Transverse colon (tissue), 4 donors: ENCODE measurements around the gene MB. TPM values are rescaled to one million over a fixed set of nuclear protein-coding genes. Genes with fewer than 3 reads are reported as not detected.

Experiments used
- DNase-seq: peaks from one replicate; pipeline ENCODE4 v3.0.0-alpha.2; 2019
- H3K27ac ChIP-seq, 4 donors: fragments of 200-600 bp; sonication (generic); 2 replicates each; pipeline ENCODE4 v1.5.1; 2016 to 2018; ENCODE audit warnings: inconsistent platforms in 4 of 4
- H3K27me3 ChIP-seq: fragments of 200-600 bp; sonication (generic); 2 replicates; pipeline ENCODE4 v1.5.1; 2017; ENCODE audit warnings: inconsistent platforms
- H3K36me3 ChIP-seq, 4 donors: fragments of 200-600 bp; sonication (generic); 2 replicates each; pipeline ENCODE4 v1.5.1; 2017 to 2019; ENCODE audit warnings: inconsistent platforms in 4 of 4
- H3K4me1 ChIP-seq, 4 donors: fragments of 200-600 bp; sonication (generic); 2 replicates each; pipeline ENCODE4 v1.5.1; 2017 to 2020; ENCODE audit warnings: inconsistent platforms in 4 of 4
- H3K4me3 ChIP-seq, 4 donors: fragments of 200-600 bp; sonication (generic); 1 replicate in 1 of 4; 2 replicates in 3 of 4; pipeline versions ENCODE4 v1.5.1 to v1.6.1; 2017 to 2019; ENCODE audit warnings: inconsistent platforms in 4 of 4
- H3K9me3 ChIP-seq, 2 donors: fragments of 200-600 bp; sonication (generic); 2 replicates each; pipeline ENCODE4 v1.5.1; 2017 to 2019; ENCODE audit warnings: inconsistent platforms in 2 of 2
- EP300 ChIP-seq: sonication (generic); formaldehyde crosslinking; IDR thresholded peaks from one replicate; pipeline ENCODE4 v1.6.1; 2017; ENCODE audit warnings: antibody characterized with exemption, low read depth
- POLR2A ChIP-seq: fragments of 450-650 bp; IDR thresholded peaks from one replicate; pipeline ENCODE4 v1.6.1; 2016; ENCODE audit warnings: antibody characterized with exemption, mild to moderate bottlenecking, moderate library complexity
- POLR2AphosphoS5 ChIP-seq, 3 donors: sonication (generic); formaldehyde crosslinking; IDR thresholded peaks; one replicate each; pipeline ENCODE4 v1.6.1; 2016; ENCODE audit warnings: antibody characterized with exemption in 3 of 3
- WGBS, 2 donors: methylation state at CpG; one replicate each; pipeline ENCODE4 v1.1.5; 2018; ENCODE audit warnings: low coverage in 1 of 2; 5-methylcytosine and 5-hydroxymethylcytosine counted together
- in situ Hi-C, 4 donors: fragments of 200-750 bp; cut with MboI; loops; one replicate each; pipeline versions ENCODE4 v1.15.0 to v1.15.1; 2017; ENCODE audit warnings: low sequenced_read_pairs in 3 of 4, low pct_ligation_motif_present in 1 of 4, low pct_unique_long_range_greater_than_20kb in 1 of 4
- intact Hi-C: fragments of 100-400 bp; cut with DNase I; formaldehyde crosslinking; loops from one replicate; pipeline ENCODE4 v1.15.1; 2023; ENCODE audit warnings: low total_unique reads
- total RNA-seq, 4 donors: library from RNA; depleted of rRNA; stranded (reverse); fragments of >200 nt; gene quantifications; one replicate each; pipeline ENCODE4 v1.1.0, GENCODE V29; 2016
- TF ChIP-seq, protein P1 (sequence below), 5 experiments: fragments of 200-600 bp in 3 of 5; fragments of 450-650 bp in 2 of 5; sonication (generic) in 3 of 5; IDR thresholded peaks; 1 replicate in 2 of 5; 2 replicates in 3 of 5; pipeline ENCODE4 v1.5.1; 2016 to 2017; ENCODE audit warnings: antibody characterized with exemption in 5 of 5, inconsistent platforms in 3 of 5, mild to moderate bottlenecking in 2 of 5, moderate library complexity in 1 of 5

Gene MB
- total RNA-seq, 4 donors from 2014 or later: 9.0 to 37.0 (median 15.7) TPM; not detected in 1

GRCh38 chr22:35601743-35602615 is 15.2 kb downstream of the MB start:
- WGBS, 2 donors: 79 to 84% methylated on average over 8 to 9 of the region's 9 CpGs
- in situ Hi-C loops: loop anchor here in 1 of 4 donors (25.0 kb wide), 1 partner anchor 510 kb away; no protein-coding TSS in a partner anchor
- DNase-seq: no peak
- H3K4me3 ChIP-seq: no peak overlapping the region
- H3K27me3 ChIP-seq: no peaks in the 10 kb centered on the region
- H3K27ac ChIP-seq: no peak overlapping the region
- peaks cover 0 to 7% (median 3%) of the 10 kb centered on the region in 4 donors for H3K4me1 ChIP-seq
- no peaks in the 10 kb centered on the region for H3K9me3 ChIP-seq
- intact Hi-C loops: no loop called here
- no peaks in the 10 kb centered on the region for H3K36me3 ChIP-seq
- no peak for TF ChIP-seq EP300
- no peak for TF ChIP-seq POLR2A
- no peak for TF ChIP-seq POLR2AphosphoS5 (IDR thresholded peaks at IDR 0.05)
- TF ChIP-seq, protein P1, sequence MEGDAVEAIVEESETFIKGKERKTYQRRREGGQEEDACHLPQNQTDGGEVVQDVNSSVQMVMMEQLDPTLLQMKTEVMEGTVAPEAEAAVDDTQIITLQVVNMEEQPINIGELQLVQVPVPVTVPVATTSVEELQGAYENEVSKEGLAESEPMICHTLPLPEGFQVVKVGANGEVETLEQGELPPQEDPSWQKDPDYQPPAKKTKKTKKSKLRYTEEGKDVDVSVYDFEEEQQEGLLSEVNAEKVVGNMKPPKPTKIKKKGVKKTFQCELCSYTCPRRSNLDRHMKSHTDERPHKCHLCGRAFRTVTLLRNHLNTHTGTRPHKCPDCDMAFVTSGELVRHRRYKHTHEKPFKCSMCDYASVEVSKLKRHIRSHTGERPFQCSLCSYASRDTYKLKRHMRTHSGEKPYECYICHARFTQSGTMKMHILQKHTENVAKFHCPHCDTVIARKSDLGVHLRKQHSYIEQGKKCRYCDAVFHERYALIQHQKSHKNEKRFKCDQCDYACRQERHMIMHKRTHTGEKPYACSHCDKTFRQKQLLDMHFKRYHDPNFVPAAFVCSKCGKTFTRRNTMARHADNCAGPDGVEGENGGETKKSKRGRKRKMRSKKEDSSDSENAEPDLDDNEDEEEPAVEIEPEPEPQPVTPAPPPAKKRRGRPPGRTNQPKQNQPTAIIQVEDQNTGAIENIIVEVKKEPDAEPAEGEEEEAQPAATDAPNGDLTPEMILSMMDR (IDR thresholded peaks at IDR 0.05): no peak

DNA sequence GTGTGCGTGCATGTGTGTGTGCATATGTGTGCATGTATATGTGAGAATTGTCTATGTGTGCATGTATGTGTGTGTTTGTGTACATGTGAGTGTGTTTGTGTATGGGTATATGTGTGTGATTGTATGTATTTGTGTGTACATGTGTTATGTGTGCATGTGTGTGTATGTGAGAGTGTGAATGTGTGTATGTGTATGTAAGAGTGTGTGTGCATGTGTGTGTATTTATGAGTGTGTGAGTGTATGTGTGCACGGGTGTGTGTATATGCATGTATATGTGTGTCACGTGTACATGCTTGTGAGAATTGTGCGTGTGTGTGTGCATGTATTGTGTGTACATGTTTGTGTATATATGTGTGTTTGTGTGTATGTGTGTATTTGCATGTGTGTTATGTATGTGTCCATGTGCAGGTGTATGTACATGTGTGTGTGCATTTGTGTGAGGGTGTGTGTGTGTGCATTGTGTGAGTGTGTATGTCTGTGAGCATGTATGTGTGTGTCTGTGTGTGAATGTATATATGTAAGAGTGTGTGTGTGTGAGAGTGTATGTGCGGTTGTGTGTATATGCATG is 16.0 kb downstream of the MB start:
- no peak for DNase-seq
- Histone ChIP-seq H3K27me3 (no peaks in the 10 kb centered on the region), H3K4me3 (no peak overlapping the region), H3K9me3 (no peaks in the 10 kb centered on the region), H3K36me3 (no peaks in the 10 kb centered on the region), H3K27ac (no peak overlapping the region), H3K4me1 (peaks cover 0 to 4% (median 1%) of the 10 kb centered on the region in 4 donors)
- WGBS, 2 donors: 90 to 95% methylated on average over 4 to 5 of the region's 5 CpGs
- TF ChIP-seq POLR2A (no peak), EP300 (no peak), POLR2AphosphoS5 (IDR thresholded peaks at IDR 0.05) (no peak)
- TF ChIP-seq, protein P1 (IDR thresholded peaks at IDR 0.05): no peak
- intact Hi-C loops (no loop called here), in situ Hi-C loops (loop anchor here in 1 of 4 donors (25.0 kb wide), 1 partner anchor 511 kb away; no protein-coding TSS in a partner anchor)

DNA sequence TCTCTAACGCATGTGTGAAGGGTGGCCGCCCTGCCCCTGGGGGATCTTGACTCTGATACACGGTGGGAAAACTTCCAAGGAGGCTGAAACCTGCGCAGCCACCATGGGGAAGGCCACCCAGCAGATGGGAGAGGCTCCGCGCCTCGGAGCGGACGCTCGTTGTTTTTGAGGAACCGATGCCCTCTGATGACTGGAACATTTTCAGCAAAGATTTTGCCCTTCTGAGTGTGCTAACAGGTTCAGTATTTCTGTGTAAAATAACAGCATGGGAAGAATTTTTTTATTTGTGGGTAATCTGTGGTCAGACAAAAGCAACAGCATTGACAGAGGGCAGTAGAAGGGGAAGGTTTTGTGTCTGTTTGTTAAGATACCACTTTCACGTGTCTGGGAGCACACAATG is 16.7 kb downstream of the MB start:
- no peak overlapping the region for H3K4me3 ChIP-seq
- intact Hi-C loops: no loop called here
- H3K36me3 ChIP-seq: no peaks in the 10 kb centered on the region
- no peak overlapping the region for H3K27ac ChIP-seq
- 79 to 80% methylated on average over 1 to 12 of the region's 12 CpGs for WGBS, 2 donors
- in situ Hi-C loops: loop anchor here in 1 of 4 donors (25.0 kb wide), 1 partner anchor 512 kb away; no protein-coding TSS in a partner anchor
- no peaks in the 10 kb centered on the region for H3K27me3 ChIP-seq
- no peaks in the 10 kb centered on the region for H3K4me1 ChIP-seq
- no peak for DNase-seq
- H3K9me3 ChIP-seq: no peaks in the 10 kb centered on the region
- TF ChIP-seq, protein P1 (IDR thresholded peaks at IDR 0.05): no peak
- TF ChIP-seq EP300 (no peak), POLR2AphosphoS5 (IDR thresholded peaks at IDR 0.05) (no peak), POLR2A (no peak)

- no peaks in the 10 kb centered on the region for H3K36me3 ChIP-seq
- DNase-seq: no peak
- intact Hi-C loops: no loop called here
- no peaks in the 10 kb centered on the region for H3K9me3 ChIP-seq
- no peak for TF ChIP-seq POLR2AphosphoS5 (IDR thresholded peaks at IDR 0.05)
- no peak for TF ChIP-seq EP300
- TF ChIP-seq POLR2A: no peak
- TF ChIP-seq, protein P1 (IDR thresholded peaks at IDR 0.05): no peak
- in situ Hi-C loops: no loop called here
- no peaks in the 10 kb centered on the region for H3K4me1 ChIP-seq
- no peak overlapping the region for H3K27ac ChIP-seq
- no peaks in the 10 kb centered on the region for H3K27me3 ChIP-seq
- WGBS, 2 donors: 93 to 95% methylated on average over 4 of the region's 4 CpGs
- H3K4me3 ChIP-seq: no peak overlapping the region
Measured at GRCh38 chr22:35599364-35599763, 17.8 kb downstream of the MB start.
